SK-N-SH (cell line): ENCODE results near the gene C5orf58. TPM values are rescaled to one million over a fixed set of nuclear protein-coding genes. Genes with fewer than 3 reads are reported as not detected.

Experiments
- CTCF ChIA-PET: fragments of 300-600, 350-600 bp; formaldehyde crosslinking; extraction: SDS; loops from one replicate; lab custom pipeline; 2021; lab: Yijun Ruan, JAX
- POLR2A ChIA-PET: fragments of 350-600 bp; sonication (Branson Sonifier 250); formaldehyde crosslinking; extraction: SDS; loops from one replicate; lab custom pipeline; 2020; ENCODE audit warnings: antibody characterized with exemption, inconsistent platforms; lab: Yijun Ruan, JAX
- DNase-seq: peaks from one replicate; pipeline ENCODE4 v3.0.0; 2012
- H2AFZ ChIP-seq: fragments of 200-600 bp; sonication (generic); 2 replicates; pipeline ENCODE4 v1.8.1; 2016; ENCODE audit warnings: antibody characterized with exemption, mild to moderate bottlenecking, low read depth
- H3F3A ChIP-seq: fragments of 200-600 bp; sonication (generic); replicated peaks from 2 replicates; pipeline ENCODE3; 2016; ENCODE audit warnings: antibody characterized with exemption, mild to moderate bottlenecking; ENCODE audit not compliant: insufficient read depth
- H3K27ac ChIP-seq, 2 experiments: fragments of 200-500 bp in 1 of 2; fragments of 200-600 bp in 1 of 2; sonication (Bioruptor generic) in 1 of 2; sonication (generic), shearing (Covaris generic) in 1 of 2; 2 replicates each; pipeline versions ENCODE4 v1.5.1 to v1.6.1; 2014 to 2016; ENCODE audit warnings: low read depth in 2 of 2, inconsistent platforms in 1 of 2, low read length in 1 of 2, mild to moderate bottlenecking in 1 of 2, mixed read lengths in 1 of 2
- H3K27me3 ChIP-seq: fragments of 200-600 bp; sonication (generic), shearing (Covaris generic); 2 replicates; pipeline ENCODE4 v1.6.1; 2016; ENCODE audit warnings: mixed run types; ENCODE audit not compliant: insufficient read depth
- H3K36me3 ChIP-seq, 2 experiments: fragments of 200-500 bp in 1 of 2; fragments of 200-600 bp in 1 of 2; sonication (Bioruptor generic) in 1 of 2; sonication (generic) in 1 of 2; replicated peaks in 1 of 2; 2 replicates each; pipeline versions ENCODE3 to v1.5.1; 2014 to 2016; ENCODE audit warnings: low read length in 1 of 2, mild to moderate bottlenecking in 1 of 2; ENCODE audit not compliant: insufficient read depth in 2 of 2, control insufficient read depth in 1 of 2
- H3K4me1 ChIP-seq, 2 experiments: fragments of 200-500 bp in 1 of 2; fragments of 200-600 bp in 1 of 2; sonication (Bioruptor generic) in 1 of 2; sonication (generic), shearing (Covaris generic) in 1 of 2; 2 replicates each; pipeline versions ENCODE4 v1.5.1 to v1.6.1; 2014 to 2016; ENCODE audit warnings: low read depth in 1 of 2, low read length in 1 of 2, mixed run types in 1 of 2; ENCODE audit not compliant: insufficient read depth in 2 of 2, control insufficient read depth in 1 of 2
- H3K4me2 ChIP-seq: fragments of 200-600 bp; sonication (generic), shearing (Covaris generic); 2 replicates; pipeline ENCODE4 v1.6.1; 2017; ENCODE audit warnings: mixed run types
- H3K4me3 ChIP-seq, 2 experiments: fragments of 200-500 bp in 1 of 2; fragments of 200-600 bp in 1 of 2; sonication (Bioruptor generic) in 1 of 2; sonication (generic), shearing (Covaris generic) in 1 of 2; 2 replicates each; pipeline versions ENCODE4 v1.5.1 to v1.8.1; 2014 to 2016; ENCODE audit warnings: low read depth in 2 of 2, inconsistent platforms in 1 of 2, low read length in 1 of 2, mild to moderate bottlenecking in 1 of 2, mixed read lengths in 1 of 2, moderate library complexity in 1 of 2
- H3K79me2 ChIP-seq: fragments of 200-600 bp; sonication (generic); 2 replicates; pipeline ENCODE4 v1.8.1; 2017; ENCODE audit warnings: mild to moderate bottlenecking; ENCODE audit not compliant: insufficient read depth
- H3K9ac ChIP-seq: fragments of 200-600 bp; sonication (generic); 2 replicates; pipeline ENCODE4 v1.6.1; 2017; ENCODE audit warnings: mixed run types
- H3K9me2 ChIP-seq: fragments of 200-600 bp; sonication (generic); 2 replicates; pipeline ENCODE4 v1.6.1; 2017; ENCODE audit warnings: mixed run types
- H3K9me3 ChIP-seq: fragments of 200-600 bp; sonication (generic); 2 replicates; pipeline ENCODE4 v1.6.1; 2017; ENCODE audit warnings: mixed run types, mild to moderate bottlenecking, moderate library complexity
- H4K20me1 ChIP-seq: fragments of 200-600 bp; sonication (generic); 2 replicates; pipeline ENCODE4 v1.6.1; 2017; ENCODE audit warnings: mild to moderate bottlenecking, mixed run types; ENCODE audit not compliant: insufficient read depth
- CTCF ChIP-seq: fragments of 200-600 bp; sonication (generic); IDR thresholded peaks from 2 replicates; pipeline ENCODE4 v1.6.1; 2017; ENCODE audit warnings: antibody characterized with exemption, mild to moderate bottlenecking, moderate library complexity
- FOXM1 ChIP-seq: IDR thresholded peaks from 2 replicates; pipeline ENCODE4 v1.4.0; 2012; ENCODE audit warnings: low read depth, mild to moderate bottlenecking
- GABPA ChIP-seq: IDR thresholded peaks from 2 replicates; pipeline ENCODE4 v1.4.0; 2012; ENCODE audit warnings: low read depth, mild to moderate bottlenecking
- GATA2 ChIP-seq: sonication (generic); formaldehyde crosslinking; IDR thresholded peaks from 2 replicates; pipeline ENCODE4 v1.5.0; 2020; ENCODE audit warnings: mild to moderate bottlenecking, missing genetic modification reagents
- IRF3 ChIP-seq: fragments of 150-350 bp; IDR thresholded peaks from 2 replicates; pipeline ENCODE4 v1.6.1; 2016; ENCODE audit warnings: mild to moderate bottlenecking, low read depth, low read length
- MEF2A ChIP-seq: IDR thresholded peaks from 2 replicates; pipeline ENCODE4 v1.4.0; 2012; ENCODE audit warnings: low read depth, borderline replicate concordance
- MXI1 ChIP-seq: IDR thresholded peaks from 2 replicates; pipeline ENCODE4 v1.6.1; 2012; ENCODE audit warnings: mild to moderate bottlenecking, low read depth, low read length, improper control_type of control experiment
- NFIC ChIP-seq: IDR thresholded peaks from 2 replicates; pipeline ENCODE4 v1.4.0; 2012; ENCODE audit warnings: borderline replicate concordance
- NRF1 ChIP-seq: IDR thresholded peaks from 2 replicates; pipeline ENCODE4 v1.6.1; 2012; ENCODE audit warnings: low read depth, mild to moderate bottlenecking, low read length
- POLR2AphosphoS5 ChIP-seq: IDR thresholded peaks from 2 replicates; pipeline ENCODE4 v1.6.1; 2012; ENCODE audit warnings: low read depth, low read length
- RFX5 ChIP-seq: IDR thresholded peaks from 2 replicates; pipeline ENCODE4 v1.6.1; 2012; ENCODE audit warnings: mild to moderate bottlenecking, improper control_type of control experiment, low read length
- RXRA ChIP-seq: IDR thresholded peaks from 2 replicates; pipeline ENCODE4 v1.4.0; 2012; ENCODE audit warnings: low read depth, mild to moderate bottlenecking, borderline replicate concordance
- SIN3A ChIP-seq: IDR thresholded peaks from 2 replicates; pipeline ENCODE4 v1.6.1; 2012; ENCODE audit warnings: low read depth, mild to moderate bottlenecking, low read length, moderate library complexity, borderline replicate concordance
- SMC3 ChIP-seq: IDR thresholded peaks from 2 replicates; pipeline ENCODE4 v1.6.1; 2012; ENCODE audit warnings: low read depth, low read length, improper control_type of control experiment
- TAF1 ChIP-seq: IDR thresholded peaks from 2 replicates; pipeline ENCODE4 v1.6.1; 2012; ENCODE audit warnings: low read depth, mild to moderate bottlenecking, low read length, moderate library complexity, borderline replicate concordance
- TCF12 ChIP-seq: IDR thresholded peaks from 2 replicates; pipeline ENCODE4 v1.4.0; 2012
- USF2 ChIP-seq: fragments of 150-350 bp; IDR thresholded peaks from 2 replicates; pipeline ENCODE4 v1.6.1; 2017; ENCODE audit warnings: antibody characterized with exemption, low read length, low read depth, borderline replicate concordance
- YY1 ChIP-seq: IDR thresholded peaks from 2 replicates; pipeline ENCODE4 v1.4.0; 2012; ENCODE audit warnings: low read depth, mild to moderate bottlenecking
- ZBTB33 ChIP-seq: IDR thresholded peaks from 2 replicates; pipeline ENCODE4 v1.4.0; 2012; ENCODE audit warnings: low read depth, borderline replicate concordance
- WGBS: methylation state at CpG from one replicate; pipeline ENCODE4 v1.1.6; 2017; ENCODE audit warnings: low lambda C conversion rate; 5-methylcytosine and 5-hydroxymethylcytosine counted together
- polyA plus RNA-seq, 3 experiments: library from polyadenylated mRNA; depleted of rRNA; stranded (reverse); fragments of >200 nt; gene quantifications; 2 replicates each; pipeline ENCODE4 v1.2.3, GENCODE V29; 2012

C5orf58 gene
- polyA plus RNA-seq, 1 of the 3 experiments (the other 2 are of a cell fraction), result not detected

DNA sequence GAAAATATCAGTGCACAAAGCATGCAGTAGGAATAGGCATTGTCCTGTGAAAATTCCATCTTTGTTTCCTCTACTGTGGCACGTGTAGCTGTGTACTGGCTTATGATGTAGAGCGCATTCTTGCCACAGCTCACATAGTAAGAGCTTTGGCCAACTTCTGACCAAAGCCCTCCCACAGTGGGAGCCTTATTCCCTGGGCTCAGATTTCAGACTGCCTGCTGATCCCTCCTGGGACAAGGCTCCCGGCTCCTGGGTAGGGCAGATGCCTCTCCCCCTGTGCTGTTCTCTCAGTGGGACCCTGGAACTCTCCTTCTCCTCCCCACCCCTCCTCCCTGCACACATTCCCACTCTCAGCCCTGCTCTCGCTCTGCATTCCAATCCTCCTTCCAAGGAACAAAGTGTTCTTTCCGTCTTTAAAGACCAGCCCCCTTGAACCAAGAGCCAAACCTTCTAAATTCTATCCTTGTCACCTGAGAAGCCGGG is 47.3 kb downstream of the C5orf58 start:
- Histone ChIP-seq H3K9me2 (no peaks in the 10 kb centered on the region), H3K9ac (no peak overlapping the region), H3K27me3 (no peaks in the 10 kb centered on the region), H3F3A (no peaks in the 10 kb centered on the region), H3K4me2 (no peak overlapping the region), H3K27ac (no peak overlapping the region), H3K4me3 (no peak overlapping the region), H3K79me2 (no peaks in the 10 kb centered on the region), H3K36me3 (no peaks in the 10 kb centered on the region), H3K4me1 (peaks cover 0 to 8% of the 10 kb centered on the region in 2 experiments; a peak in 1 of 4 replicates), H4K20me1 (no peaks in the 10 kb centered on the region), H2AFZ (no peak overlapping the region), H3K9me3 (0 out of 2 replicates have a peak, but pooled peaks cover 4% of the 10 kb centered on the region)
- 51% methylated on average over 6 of the region's 6 CpGs for WGBS
- CTCF ChIA-PET, result interaction anchor here (1.3 to 6.7 kb wide), 3 partner anchors 14 to 141 kb away, joined by 3 to 30 read pairs (median 5); no protein-coding TSS in a partner anchor
- TF ChIP-seq NRF1, result no peak
- POLR2A ChIA-PET, result no interaction called here
- no peak for DNase-seq

DNA sequence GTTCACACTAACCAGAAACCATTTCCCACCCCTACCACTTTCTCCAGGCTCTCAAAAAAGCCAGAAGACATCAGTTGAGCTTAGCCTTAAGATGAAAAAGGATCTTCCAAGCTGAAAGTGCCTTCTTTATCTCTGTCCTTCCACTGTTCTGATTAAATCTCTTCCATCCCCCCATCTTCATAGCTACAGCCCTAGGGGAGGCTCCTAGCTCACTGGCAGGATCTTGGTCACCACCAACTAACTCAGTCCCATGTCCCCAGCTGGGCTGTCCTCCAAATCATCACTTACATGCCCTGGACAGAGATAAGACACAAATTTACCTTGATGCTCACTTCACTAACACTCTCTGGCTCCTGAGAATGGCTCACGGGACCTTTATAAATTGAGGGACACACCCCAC is 50.5 kb downstream of the C5orf58 start:
- Histone ChIP-seq H3K9me2 (no peaks in the 10 kb centered on the region), H3K27me3 (no peaks in the 10 kb centered on the region), H3K36me3 (no peaks in the 10 kb centered on the region), H3K79me2 (no peaks in the 10 kb centered on the region), H2AFZ (no peak overlapping the region), H3K4me1 (peaks cover 0 to 8% of the 10 kb centered on the region in 2 experiments; a peak in 1 of 4 replicates), H3K9ac (no peak overlapping the region), H3K9me3 (0 out of 2 replicates have a peak, but pooled peaks cover 4% of the 10 kb centered on the region), H3K4me2 (no peak overlapping the region), H3F3A (no peaks in the 10 kb centered on the region), H3K27ac (no peak overlapping the region), H3K4me3 (no peak overlapping the region), H4K20me1 (no peaks in the 10 kb centered on the region)
- TF ChIP-seq RXRA (no peak), ZBTB33 (no peak), GATA2 (no peak), FOXM1 (no peak), GABPA (no peak), RFX5 (no peak), IRF3 (no peak), TAF1 (no peak), YY1 (no peak), SMC3 (no peak), TCF12 (no peak), NFIC (no peak), MEF2A (no peak), SIN3A (no peak), USF2 (no peak), MXI1 (no peak), POLR2AphosphoS5 (no peak), CTCF (no peak)
- ChIA-PET CTCF (interaction anchor here (0.9 to 1.6 kb wide), 5 partner anchors 9 to 350 kb away, joined by 3 to 13 read pairs (median 4); no protein-coding TSS in a partner anchor), POLR2A (no interaction called here)
- 70% methylated on average over 1 of the region's 1 CpG for WGBS
- no peak for DNase-seq
